ACHN (cell line): ENCODE results near the gene MAPRE3.

Experiments
- DNase-seq: peaks from one replicate; pipeline ENCODE4 v3.0.0-alpha.2; 2015
- in situ Hi-C: cut with HindIII; loops from 2 replicates; pipeline ENCODE4 v1.10.0; 2017; ENCODE audit warnings: low sequenced_read_pairs, low pct_ligation_motif_present, low pct_unique_long_range_greater_than_20kb

Gene MAPRE3

GRCh38 chr2:27006602-27007415 is 36.4 kb downstream of the MAPRE3 start:
- no peak for DNase-seq
- in situ Hi-C loops, result no loop called here

GRCh38 chr2:27007416-27008374 is 37.3 kb downstream of the MAPRE3 start:
- no peak for DNase-seq
- in situ Hi-C loops, result no loop called here

- DNase-seq, result no peak
- in situ Hi-C loops, result no loop called here
Measured at GRCh38 chr2:27008678-27009077, 38.2 kb downstream of the MAPRE3 start.

GRCh38 chr2:27009083-27009482 is 38.6 kb downstream of the MAPRE3 start:
- in situ Hi-C loops, result no loop called here
- DNase-seq, result no peak

GRCh38 chr2:27009716-27010115 is 39.3 kb downstream of the MAPRE3 start:
- DNase-seq, result no peak

GRCh38 chr2:27010139-27010538 is 39.7 kb downstream of the MAPRE3 start:
- DNase-seq, result no peak
- in situ Hi-C loops, result no loop called here

More at GRCh38 chr2:27009716-27010115, 39.3 kb downstream of the MAPRE3 start:
- in situ Hi-C loops, result no loop called here

GRCh38 chr2:27013738-27014137 is 43.3 kb downstream of the MAPRE3 start:
- in situ Hi-C loops, result no loop called here
- DNase-seq, result no peak

GRCh38 chr2:27014771-27015433 is 44.5 kb downstream of the MAPRE3 start:
- no peak for DNase-seq
- in situ Hi-C loops, result no loop called here

- in situ Hi-C loops, result no loop called here
- DNase-seq, result peak; percentile 75
Measured at GRCh38 chr2:27016801-27017325, 46.4 kb downstream of the MAPRE3 start.

- no peak for DNase-seq
- in situ Hi-C loops, result no loop called here
Measured at GRCh38 chr2:27018142-27018541, 47.7 kb downstream of the MAPRE3 start.

GRCh38 chr2:27019459-27019858 is 49.0 kb downstream of the MAPRE3 start:
- in situ Hi-C loops, result no loop called here
- DNase-seq, result no peak

GRCh38 chr2:27019931-27020855 is 49.8 kb downstream of the MAPRE3 start:
- in situ Hi-C loops, result no loop called here

GRCh38 chr2:27021253-27022049 is 51.0 kb downstream of the MAPRE3 start:
- no peak for DNase-seq
- in situ Hi-C loops, result no loop called here

More at GRCh38 chr2:27019931-27020855, 49.8 kb downstream of the MAPRE3 start:
- DNase-seq, result no peak

- in situ Hi-C loops, result no loop called here
- no peak for DNase-seq
Measured at GRCh38 chr2:27023740-27024139, 53.3 kb downstream of the MAPRE3 start.

- DNase-seq, result no peak
- in situ Hi-C loops, result no loop called here
Measured at GRCh38 chr2:27024188-27024587, 53.8 kb downstream of the MAPRE3 start.

GRCh38 chr2:27024812-27025211 is 54.4 kb downstream of the MAPRE3 start:
- no peak for DNase-seq

GRCh38 chr2:27025281-27025800 is 54.9 kb downstream of the MAPRE3 start:
- DNase-seq, result no peak
- in situ Hi-C loops, result no loop called here

More at GRCh38 chr2:27024812-27025211, 54.4 kb downstream of the MAPRE3 start:
- in situ Hi-C loops, result no loop called here
